H4 (cell line): ENCODE data around the gene AFDN. TPM values are rescaled to one million over a fixed set of nuclear protein-coding genes. Genes with fewer than 3 reads are reported as not detected.

Experiments used
- DNase-seq: peaks from one replicate; pipeline ENCODE4 v3.0.0-alpha.2; 2015; ENCODE audit warnings: low spot score
- total RNA-seq: library from RNA; depleted of rRNA; stranded (reverse); fragments of >200 nt; shearing (Covaris generic); gene quantifications from 2 replicates; pipeline ENCODE4 v1.2.3, GENCODE V29; 2014; rRNA removed

AFDN gene, protein sequence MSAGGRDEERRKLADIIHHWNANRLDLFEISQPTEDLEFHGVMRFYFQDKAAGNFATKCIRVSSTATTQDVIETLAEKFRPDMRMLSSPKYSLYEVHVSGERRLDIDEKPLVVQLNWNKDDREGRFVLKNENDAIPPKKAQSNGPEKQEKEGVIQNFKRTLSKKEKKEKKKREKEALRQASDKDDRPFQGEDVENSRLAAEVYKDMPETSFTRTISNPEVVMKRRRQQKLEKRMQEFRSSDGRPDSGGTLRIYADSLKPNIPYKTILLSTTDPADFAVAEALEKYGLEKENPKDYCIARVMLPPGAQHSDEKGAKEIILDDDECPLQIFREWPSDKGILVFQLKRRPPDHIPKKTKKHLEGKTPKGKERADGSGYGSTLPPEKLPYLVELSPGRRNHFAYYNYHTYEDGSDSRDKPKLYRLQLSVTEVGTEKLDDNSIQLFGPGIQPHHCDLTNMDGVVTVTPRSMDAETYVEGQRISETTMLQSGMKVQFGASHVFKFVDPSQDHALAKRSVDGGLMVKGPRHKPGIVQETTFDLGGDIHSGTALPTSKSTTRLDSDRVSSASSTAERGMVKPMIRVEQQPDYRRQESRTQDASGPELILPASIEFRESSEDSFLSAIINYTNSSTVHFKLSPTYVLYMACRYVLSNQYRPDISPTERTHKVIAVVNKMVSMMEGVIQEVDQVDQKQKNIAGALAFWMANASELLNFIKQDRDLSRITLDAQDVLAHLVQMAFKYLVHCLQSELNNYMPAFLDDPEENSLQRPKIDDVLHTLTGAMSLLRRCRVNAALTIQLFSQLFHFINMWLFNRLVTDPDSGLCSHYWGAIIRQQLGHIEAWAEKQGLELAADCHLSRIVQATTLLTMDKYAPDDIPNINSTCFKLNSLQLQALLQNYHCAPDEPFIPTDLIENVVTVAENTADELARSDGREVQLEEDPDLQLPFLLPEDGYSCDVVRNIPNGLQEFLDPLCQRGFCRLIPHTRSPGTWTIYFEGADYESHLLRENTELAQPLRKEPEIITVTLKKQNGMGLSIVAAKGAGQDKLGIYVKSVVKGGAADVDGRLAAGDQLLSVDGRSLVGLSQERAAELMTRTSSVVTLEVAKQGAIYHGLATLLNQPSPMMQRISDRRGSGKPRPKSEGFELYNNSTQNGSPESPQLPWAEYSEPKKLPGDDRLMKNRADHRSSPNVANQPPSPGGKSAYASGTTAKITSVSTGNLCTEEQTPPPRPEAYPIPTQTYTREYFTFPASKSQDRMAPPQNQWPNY (N-terminal part only)
- 11.4 and 13.5 TPM in 2 replicates for total RNA-seq

DNA sequence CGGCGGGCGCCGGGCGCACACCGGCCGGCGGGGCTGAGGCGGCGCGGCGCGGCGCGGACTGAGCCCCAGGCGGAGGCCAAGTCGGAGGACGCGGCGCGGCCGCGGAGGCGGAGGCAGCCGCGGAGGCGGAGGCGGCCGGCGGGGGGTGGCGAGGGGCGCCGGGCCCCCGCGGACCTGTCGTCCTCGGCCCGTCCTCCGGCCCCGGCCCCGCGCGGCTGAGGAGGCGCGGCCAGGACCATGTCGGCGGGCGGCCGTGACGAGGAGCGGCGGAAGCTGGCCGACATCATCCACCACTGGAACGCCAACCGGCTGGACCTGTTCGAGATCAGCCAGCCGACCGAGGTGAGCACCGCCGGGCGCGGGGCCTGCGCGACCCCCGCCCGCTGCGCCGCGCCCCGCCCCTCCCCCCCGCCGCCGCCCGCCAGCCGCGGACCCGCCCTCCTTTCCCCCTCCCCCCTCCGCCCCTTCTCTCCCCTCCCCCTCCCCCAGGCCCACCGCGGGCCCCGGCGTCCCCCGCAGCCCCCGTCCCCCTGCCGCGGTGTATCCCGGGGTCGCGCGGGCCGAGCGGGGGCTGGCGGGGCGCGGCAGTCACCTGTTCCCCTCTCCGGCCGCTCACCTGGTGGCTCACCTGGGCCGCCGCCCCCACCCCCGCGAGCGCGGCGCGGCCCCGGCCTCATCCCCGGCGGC, at the start of gene AFDN:
AFDN (plus strand) TSS at position 16 of the 687 bp plus-strand sequence; CDS start at position 238, 222 bp downstream.
- DNase-seq: no peak

GRCh38 chr6:167778497-167779128, 48.1 kb upstream of the AFDN start:
- no peak for DNase-seq

DNA sequence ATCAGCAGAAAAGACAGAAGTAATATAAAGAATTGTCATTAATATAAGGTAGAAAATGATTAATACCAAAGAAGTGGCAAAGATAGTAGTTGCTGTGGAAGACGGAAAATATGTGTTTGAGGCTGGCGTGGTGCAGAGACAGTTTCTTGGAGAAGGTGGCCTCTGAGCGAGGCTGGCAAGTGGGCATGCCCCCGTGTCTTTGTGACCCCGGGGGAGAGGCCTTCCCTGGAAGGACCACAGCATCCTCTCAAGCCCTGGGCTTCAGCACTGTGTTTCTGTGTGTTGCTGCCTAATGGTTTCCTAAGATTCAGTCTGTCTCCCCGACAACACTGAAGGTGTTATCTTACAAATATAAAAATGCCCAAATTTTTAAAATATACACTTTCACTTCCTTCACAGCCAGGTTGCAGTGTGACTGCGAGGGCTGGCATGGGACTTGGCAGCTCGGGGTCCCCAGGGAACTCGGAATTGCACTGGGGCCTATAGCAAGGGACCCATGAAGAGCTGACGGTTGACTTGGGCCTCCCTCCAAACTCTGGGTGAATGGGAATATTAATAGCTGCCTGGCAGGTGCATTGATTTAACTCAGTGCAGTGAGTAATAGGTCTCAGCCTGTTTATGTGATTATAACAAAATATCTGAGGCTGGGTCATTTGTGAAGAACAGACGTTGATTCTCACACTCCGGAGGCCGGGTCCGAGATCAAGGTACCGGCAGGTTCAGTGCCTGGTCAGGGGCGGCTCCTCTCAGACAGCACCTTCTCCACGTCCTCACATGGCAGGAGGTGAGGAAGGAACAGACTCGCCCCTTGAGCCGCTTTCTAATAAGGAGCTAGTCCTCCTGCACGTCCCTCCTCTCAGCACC, 47.4 kb upstream of the AFDN start:
- DNase-seq: no peak

- no peak for DNase-seq
Observed at GRCh38 chr6:167779993-167780655, 46.6 kb upstream of the AFDN start.

DNA sequence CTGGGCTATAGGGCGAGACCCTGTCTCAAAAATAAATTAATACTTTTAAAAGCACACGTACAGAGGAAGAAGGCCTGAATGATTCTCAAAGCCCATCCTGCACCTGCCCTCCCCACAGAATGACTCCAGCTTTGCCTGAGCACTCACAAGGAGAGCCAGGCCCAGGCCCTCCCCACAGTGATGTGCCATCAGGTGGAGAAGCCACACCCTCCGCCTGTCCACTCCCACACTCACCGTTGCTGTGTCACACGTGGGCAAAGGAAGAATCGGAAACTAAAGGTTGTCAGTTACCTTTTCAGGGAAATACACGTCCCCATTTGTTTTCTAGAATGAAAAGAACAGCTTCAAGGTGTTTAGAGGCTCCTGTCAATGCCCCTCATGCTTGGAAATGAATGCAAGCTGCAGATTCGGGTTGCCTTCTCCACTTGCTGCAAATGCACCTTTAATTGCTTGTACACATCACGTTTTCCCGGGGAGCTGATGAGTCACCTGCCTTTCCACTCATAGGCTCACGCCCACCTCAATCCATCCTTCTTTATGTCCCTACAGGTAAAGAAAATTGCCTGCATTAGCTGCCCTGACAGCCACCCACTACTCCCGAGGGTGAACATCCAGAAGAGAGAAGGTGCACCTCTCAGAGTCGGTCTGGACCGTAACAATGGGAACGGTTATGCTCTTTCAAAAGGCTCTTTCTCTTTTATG, 45.5 kb upstream of the AFDN start:
- no peak for DNase-seq

GRCh38 chr6:167781868-167782267, 44.8 kb upstream of the AFDN start:
- no peak for DNase-seq

DNA sequence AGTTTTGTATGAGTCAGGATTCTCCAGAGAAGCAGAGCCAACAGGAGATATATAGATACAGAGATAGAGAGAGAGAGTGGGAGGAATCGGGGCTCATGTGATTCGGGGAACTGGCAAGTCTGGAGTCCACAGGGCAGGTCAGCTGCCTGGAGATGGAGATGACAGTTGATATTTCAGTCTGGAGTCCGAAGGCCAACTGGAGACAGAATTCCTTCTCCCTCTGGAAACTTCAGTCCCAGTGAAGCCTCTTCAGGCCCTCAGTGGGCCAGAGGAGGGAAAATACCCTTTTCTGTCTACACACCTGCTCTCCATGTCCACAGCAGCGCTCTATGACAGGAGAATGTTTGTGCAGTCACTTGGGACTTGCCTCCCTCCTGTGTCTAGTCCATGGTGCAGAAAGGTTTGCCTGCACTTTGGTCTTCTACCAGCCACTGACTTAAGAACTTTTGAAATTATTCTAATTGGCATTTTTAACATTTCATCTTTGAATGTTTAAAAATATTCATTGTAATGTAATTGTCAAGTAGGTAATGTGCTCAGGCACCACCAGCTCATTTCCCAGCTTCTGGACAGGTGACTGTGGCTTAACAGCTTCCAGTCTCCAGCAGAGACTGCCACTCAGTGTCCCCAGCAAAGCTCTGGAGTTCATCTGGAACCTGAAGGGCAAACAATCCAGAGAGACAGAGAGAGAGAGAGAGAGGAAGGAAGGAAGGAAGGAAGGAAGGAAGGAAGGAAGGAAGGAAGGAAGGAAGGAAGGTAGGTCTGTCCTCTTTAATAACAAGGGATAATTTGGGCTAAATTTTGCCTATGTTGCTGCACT, 43.8 kb upstream of the AFDN start:
- DNase-seq: no peak

- no peak for DNase-seq
Observed at GRCh38 chr6:167786853-167787675, 39.6 kb upstream of the AFDN start.

GRCh38 chr6:167787896-167788562, 38.7 kb upstream of the AFDN start:
- DNase-seq: no peak

DNA sequence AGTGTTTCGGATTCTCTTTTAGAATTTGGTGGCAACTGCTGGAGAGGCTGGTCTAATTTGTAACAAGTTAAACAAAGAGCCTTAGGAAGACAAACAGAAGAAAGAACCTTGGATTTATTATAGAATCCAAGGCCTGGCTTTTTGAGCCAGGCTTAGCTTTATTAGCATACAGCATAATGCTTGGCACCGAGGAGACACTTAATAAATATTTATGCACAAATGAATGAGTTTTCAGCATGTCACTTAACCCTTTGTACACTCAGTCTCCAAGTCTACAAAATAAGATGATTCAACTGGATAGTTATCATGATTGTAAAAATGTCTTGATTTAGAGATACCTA, 38.2 kb upstream of the AFDN start:
- no peak for DNase-seq

- no peak for DNase-seq
Observed at GRCh38 chr6:167789358-167789757, 37.4 kb upstream of the AFDN start.

- peak; percentile 39 for DNase-seq
Observed at GRCh38 chr6:167791091-167791779, 35.5 kb upstream of the AFDN start.

GRCh38 chr6:167791780-167792478, 34.8 kb upstream of the AFDN start:
- DNase-seq: no peak

- peak; percentile 16 for DNase-seq
Observed at GRCh38 chr6:167793421-167793820, 33.3 kb upstream of the AFDN start.
